Islet precursor cell (in vitro differentiated cells): ENCODE data around the gene RANBP3L.

Source experiments
- DNase-seq: peaks from one replicate; pipeline ENCODE4 v3.0.0-alpha.2; 2018

Gene RANBP3L

DNA sequence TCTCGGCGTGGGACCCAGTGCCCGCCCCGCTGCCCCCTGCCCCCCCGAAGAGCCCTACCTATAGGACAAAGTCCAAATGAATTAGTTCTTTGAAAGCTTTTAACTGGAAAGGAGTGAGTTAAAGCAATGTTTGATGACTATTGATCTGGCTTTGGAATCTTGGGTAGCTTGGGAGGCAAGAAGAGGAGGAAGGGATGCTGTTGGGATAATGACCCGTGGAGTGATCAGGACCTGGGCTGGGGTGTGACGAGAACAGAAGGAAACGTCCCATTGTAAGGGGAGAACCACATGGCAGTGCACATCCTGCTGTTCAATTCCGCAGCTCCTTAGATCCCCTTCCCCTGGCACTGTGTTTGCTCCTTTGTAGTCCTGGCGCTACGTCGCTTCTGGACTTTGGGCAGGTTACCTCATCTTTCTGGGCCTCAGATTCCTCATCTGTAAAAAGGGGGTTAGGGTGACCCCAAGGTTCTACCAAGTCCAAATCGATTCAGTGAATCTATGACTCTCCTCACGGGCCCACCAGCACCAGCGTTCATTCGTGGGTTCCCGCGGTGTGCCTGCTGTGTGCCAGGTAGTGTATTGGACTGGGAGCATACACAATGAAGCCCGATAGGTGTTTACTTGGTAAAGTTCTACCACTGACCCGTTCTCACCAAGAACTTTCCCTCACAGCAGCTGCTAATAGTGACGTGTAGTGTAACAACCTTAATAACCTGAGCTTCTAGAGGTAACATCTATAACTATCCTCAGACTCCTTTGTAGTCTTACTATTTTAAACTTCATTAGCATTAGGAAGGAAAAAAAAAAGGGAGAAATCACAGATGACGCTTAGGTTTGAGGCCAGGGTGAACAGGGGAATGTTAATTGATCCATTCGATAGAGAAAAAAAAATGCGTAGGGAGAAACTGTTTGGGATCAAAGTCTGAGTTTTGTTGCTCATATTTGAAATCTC, 58.9 kb downstream of the RANBP3L start:
- DNase-seq = no peak

DNA sequence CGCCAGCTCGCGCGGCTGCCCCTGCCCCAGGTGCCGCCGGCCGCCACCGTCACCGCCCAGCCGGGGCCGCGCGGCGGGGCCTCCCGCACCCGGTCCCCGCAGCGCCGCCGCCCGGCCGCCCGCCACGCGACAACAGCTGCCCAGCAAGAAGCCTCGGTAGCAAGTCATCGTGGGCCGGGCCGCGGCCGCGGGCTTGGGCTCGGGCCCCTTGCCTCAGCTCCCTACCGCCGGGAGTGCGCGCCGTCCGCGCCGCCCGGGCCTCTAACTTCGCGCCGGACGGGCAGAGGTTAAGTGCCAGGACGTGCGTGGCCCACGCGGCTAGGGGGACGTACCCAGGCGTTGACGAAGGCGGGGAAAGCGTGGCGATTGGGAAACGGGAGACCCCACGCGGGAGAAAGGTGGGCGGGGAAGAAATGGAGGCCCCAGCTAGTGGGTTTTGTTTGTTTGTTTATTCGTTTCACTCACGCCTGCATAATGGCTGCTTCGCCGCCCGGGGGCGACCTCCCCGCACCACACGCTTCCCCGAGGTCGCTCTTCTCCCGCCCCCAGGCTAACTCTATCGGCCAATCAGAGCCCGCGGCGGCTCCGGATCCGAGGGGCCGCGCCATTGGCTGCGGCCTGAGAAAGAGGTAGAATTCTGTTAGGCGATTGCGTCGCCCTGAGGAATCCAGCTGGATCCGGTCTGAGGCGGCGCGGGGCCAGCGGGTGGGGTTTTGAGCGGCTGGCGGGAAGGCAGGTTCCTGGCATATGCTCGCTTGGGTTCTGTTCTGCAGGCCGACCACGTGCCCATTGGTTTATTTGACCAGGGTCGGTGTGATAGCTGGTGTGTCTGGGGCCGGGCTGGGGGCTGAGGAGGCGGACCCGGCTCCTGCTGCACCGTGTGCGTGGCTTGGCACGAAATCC, 59.8 kb downstream of the RANBP3L start, which contains the start of gene NADK2:
TSS of gene NADK2 (minus strand) at position 295 of the 903 bp plus-strand sequence. CDS start at position 168, 127 bp downstream.
- peak; percentile 99 for DNase-seq

- peak; percentile 87 for DNase-seq
Observed at GRCh38 chr5:36240779-36241630, 60.7 kb downstream of the RANBP3L start.

GRCh38 chr5:36239370-36240293, 62.1 kb downstream of the RANBP3L start:
- no peak for DNase-seq

GRCh38 chr5:36238502-36239295, 63.0 kb downstream of the RANBP3L start:
- DNase-seq = no peak

- DNase-seq = no peak
Observed at GRCh38 chr5:36237751-36238150, 64.0 kb downstream of the RANBP3L start.

DNA sequence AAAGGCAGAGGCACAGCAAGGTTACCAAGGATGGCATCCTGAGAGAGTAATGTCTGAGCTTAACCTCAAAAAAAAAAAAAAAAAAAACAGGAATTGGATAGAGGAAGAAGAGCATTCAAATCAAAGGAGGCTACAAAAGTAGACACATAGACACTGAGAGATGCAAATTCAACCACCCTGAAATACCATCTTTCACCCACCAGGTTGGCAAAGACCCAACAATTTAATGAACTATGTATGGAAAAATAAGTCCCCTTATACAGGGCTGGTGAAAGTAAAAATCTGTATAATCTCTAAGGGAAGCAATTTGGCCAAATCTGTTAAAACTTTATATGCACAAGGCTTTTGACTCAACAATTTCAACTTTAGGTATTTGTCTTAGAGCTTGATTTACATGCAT, 64.9 kb downstream of the RANBP3L start:
- no peak for DNase-seq

GRCh38 chr5:36232533-36232932, 69.2 kb downstream of the RANBP3L start:
- no peak for DNase-seq

DNA sequence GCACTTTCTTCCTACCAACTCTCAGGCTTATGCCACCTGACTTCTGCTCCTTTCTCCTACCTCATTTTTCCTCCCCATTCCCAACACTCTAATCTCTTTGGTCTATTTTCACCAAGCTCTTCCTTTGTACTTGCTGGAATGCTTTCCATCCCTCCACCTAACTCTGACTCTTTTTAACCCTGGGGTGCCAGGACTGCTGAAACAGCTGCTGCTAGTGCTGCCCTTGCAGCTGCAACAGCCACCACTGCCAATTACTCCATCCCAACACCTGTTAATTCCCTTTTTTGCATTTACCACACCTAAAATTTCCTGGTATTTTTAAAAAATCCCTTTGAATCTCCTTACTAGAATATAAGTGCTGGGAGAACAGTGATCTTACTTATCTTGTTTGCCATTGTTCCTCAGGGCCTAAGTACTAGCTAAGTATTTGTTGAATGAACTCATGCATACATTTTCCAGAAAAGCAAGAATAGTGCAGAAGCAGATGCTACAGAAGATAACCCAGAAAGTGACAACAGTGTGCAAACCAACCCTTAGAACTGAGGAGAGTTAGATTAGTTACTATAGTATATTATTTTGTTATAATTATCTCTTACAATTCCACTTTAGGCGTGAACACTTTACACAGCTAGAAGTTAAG, 71.4 kb downstream of the RANBP3L start:
- DNase-seq = no peak

DNA sequence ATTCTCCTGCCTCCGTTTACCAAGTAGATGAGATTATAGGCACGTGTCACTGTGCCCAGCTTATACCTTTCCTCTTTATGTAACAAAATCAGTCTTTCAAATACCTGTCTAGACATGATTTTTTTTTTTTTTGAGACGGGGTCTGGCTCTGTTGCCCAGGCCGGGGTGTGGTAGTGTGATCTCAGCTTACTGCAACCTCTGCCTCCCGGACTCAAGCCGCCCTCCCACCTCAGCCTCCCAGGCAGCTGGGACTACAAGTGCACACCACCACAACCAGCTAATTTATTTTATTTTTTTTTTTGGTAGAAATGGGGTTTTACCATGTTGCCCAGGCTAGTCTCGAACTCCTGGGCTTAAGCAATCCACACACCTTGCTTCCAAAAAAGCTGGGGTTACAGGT, 73.2 kb downstream of the RANBP3L start:
- DNase-seq = no peak

GRCh38 chr5:36227046-36227445, 74.7 kb downstream of the RANBP3L start:
- DNase-seq = no peak

DNA sequence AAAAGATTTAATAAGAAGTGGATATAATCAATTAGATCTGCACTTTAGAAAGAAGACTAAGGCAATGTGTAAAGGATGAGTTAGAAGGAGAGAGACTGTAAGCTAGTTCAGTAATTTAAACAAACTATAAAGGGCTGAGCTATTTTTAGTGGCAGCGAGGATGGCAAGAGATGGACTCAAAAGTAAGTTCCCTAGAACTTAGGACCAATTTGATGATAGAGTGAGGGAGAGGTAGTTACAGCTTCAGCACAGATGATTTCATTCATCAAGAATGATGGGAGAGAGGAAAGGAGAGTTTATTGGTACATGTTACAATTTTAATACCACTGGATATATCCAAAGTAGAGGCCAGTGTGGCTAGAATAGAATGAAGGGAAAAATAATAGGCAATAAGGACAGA, 79.1 kb downstream of the RANBP3L start:
- no peak for DNase-seq

DNA sequence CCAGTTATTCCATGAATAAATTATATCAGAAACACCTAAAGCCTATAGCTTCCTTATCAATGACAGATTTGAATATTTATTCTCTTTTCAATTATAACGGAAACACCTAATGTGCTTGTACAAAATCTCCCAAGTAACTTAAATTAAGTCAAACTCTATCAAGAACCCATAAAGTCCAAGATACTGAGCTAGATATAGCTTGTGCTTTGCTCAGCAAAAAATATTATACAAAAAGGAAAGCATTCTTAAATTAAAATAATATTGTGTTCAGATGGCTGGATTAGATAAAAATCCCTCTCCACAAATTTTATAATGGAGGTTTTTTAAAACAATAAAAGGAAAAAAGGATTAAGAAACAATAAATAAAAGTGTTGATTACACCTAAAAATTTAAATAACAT, 83.7 kb downstream of the RANBP3L start:
- DNase-seq = no peak

GRCh38 chr5:36217567-36217966, 84.1 kb downstream of the RANBP3L start:
- DNase-seq = no peak

- no peak for DNase-seq
Observed at GRCh38 chr5:36215910-36216309, 85.8 kb downstream of the RANBP3L start.

DNA sequence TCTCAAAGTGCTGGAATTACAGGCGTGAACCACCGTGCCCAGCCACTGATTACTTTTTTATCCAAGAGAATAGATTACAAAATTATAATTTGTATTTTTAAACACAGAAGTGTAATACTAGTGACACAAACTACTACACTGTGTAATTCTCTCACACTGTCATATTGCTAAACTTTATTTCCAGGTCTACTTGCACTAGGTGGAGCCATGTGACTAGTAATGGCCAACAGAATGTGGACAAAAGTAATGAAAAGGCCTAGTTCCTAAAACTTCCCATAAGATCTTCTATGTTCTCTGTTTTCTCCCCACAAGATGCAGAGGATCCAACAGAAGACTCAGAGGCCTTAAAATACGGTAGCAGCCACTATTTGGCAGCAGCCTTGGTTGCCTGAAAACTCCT, 87.3 kb downstream of the RANBP3L start:
- no peak for DNase-seq

DNA sequence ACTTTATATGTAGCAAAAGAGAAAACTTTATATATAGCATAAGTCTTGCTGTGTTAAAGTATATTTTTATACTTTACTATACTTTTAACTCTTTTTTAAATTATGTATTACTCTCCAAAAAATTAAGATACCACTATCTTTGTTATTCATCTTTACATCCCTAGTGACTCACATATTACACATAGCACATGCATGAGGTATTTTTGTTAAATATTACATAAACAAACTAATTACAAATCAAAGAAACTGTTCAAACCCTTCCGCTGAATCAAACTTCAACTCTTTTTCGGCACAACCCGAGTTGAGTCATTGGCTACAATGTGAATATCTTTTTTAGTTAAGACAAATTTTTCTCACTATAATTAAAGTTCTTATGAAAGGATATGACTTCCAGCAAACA, 92.0 kb downstream of the RANBP3L start:
- DNase-seq = no peak

- DNase-seq = no peak
Observed at GRCh38 chr5:36208786-36209185, 92.9 kb downstream of the RANBP3L start.

- no peak for DNase-seq
Observed at GRCh38 chr5:36206913-36207312, 94.8 kb downstream of the RANBP3L start.

DNA sequence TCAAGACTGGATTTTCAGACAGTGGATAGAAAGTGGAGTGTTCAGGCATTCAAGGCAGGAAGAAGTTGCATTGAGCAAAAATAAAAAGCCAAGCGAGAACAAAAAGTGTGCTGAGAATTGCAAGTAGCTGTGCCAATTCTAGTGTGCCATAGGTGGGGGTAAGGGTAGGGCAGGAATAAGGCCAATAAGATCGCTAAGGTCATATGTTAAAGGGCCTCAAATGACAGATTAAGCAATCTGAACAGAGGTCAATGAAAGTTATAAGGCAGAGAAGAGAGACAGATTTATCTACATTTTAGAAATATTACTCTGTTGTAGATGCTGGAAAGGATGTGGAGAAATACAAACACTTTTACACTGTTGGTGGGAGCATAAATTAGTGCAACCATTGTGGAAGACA, 96.4 kb downstream of the RANBP3L start:
- no peak for DNase-seq
